ENCODE data around the gene UBQLN3.
A peak's percentile ranks its signal among the peaks of the same experiment; 100 is the strongest.

UBQLN3 gene

DNA sequence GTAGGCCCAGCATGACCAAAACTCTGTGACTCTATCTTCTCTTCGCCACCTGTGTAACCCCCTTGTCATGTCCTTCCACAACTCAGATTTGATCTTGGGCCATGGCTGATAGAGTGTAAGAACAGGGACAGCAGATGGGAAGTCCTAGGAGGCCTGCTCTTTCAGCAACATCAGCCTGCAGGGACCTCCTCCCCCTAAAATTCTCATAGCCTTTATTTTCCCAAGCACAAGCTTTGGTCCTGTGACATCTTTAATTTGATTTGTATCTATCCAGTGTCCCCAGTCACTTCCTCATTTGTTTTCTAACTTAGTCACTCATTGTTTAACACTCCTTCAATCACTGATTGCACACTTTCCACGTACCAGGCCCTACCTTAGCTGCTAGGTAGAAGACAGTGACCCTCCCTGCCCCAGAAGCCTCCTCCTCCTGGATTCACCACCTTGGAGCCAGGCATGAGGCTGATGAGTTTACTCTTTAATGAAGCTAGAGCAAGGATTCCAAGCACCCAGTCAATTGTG lies 5.3 kb downstream of the UBQLN3 start:
- DNase-seq, result no peak

DNA sequence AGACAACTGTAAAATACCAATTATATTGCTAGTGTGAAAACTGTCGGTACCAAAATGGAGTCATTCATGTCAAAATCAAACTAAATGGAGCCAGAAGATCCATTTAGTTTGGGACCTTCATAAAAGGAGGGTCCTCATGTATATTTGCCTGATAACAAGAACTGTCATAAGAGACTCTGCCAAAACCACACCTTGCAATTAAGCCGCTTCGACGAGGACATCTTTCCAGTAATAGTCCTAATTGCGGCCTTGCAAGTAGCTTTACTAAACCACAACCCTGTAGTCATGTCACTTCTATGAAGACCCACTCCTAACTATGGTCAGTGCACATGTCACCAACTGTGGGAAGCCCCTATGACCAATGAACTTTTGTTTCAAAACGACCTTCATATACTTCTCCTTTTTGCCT lies 9.4 kb downstream of the UBQLN3 start:
- no peak for DNase-seq

DNA sequence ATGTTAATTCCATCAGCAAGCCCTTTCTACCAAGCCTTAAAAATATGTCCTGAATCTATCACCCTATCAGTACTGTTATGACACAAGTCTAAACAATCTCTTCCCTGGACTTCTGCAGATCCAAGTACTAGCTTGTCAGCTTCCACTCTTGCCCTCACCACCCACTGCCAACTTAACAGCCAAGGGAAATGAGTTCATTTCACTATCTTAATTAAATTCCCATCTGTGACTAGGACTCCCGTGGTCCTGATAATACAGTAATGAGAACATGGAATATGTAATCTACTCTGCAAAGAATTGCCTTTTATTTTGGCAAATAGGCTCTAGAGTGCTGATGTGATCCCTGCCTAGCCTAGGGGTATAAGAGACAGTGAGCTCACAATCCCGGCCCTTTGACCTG lies 10.1 kb downstream of the UBQLN3 start:
- DNase-seq, result no peak

DNA sequence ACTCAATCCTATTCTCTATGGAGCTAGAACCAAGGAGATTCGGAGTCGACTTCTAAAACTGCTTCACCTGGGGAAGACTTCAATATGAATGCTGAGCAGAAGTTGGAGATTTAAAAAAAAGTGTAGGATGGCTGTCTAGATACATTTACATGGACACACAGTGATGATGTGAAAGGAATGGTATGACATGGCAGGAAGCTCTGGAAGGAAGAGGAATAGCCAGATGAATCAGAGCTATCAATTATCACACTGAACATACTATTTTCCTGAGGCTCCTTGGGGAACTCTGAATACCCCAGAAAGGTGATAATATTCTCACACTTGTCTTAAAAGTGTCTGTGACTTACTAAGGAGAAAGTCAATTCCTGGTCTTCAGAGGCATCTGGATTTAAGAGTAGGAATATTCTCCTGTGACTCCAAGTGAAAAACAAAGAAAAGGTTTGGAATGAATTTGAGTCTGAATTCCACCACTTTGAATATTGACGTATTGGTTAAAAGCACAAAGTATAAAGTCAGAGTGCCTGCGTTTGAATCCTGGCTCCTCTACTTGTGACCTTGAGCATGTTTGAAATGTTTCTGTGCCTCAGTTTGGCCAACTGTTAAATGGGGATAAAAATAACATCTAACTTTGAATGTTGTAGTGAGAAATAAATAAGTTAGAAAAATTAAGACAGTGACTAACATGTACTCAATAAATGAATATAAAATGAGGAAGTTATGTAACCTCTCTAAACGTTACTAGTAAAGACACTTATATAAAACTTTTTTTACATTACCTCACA lies 20.0 kb downstream of the UBQLN3 start:
- no peak for DNase-seq

DNA sequence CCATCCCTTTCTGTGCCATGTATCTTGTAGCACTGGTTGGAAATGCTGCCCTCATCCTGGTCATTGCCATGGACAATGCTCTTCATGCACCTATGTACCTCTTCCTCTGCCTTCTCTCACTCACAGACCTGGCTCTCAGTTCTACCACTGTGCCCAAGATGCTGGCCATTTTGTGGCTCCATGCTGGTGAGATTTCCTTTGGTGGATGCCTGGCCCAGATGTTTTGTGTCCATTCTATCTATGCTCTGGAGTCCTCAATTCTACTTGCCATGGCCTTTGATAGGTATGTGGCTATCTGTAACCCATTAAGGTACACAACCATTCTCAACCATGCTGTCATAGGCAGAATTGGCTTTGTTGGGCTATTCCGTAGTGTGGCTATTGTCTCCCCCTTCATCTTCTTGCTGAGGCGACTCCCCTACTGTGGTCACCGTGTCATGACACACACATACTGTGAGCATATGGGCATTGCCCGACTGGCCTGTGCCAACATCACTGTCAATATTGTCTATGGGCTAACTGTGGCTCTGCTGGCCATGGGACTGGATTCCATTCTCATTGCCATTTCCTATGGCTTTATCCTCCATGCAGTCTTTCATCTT lies 20.9 kb downstream of the UBQLN3 start:
- no peak for DNase-seq

DNA sequence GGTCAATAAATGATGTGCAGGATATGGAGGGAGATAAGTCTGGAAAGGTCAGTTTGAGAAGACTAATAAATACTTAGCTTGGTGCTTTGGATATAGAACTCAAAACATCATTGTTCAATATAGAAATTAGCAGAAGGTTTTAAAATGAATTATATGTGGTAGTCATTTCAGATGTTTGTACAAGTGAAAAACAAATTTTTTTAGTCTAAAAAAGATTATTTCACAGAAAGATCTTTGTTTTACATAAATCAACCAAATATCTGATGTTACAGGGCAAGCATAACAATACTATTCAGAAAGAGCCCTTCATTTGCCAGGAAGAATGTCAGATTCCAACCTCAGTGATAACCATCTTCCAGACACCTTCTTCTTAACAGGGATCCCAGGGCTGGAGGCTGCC lies 21.4 kb downstream of the UBQLN3 start, which contains the start of gene OR52D1:
Gene OR52D1, plus strand, starts transcription at position 301 of the 400 bp plus-strand sequence. Its CDS starts 22 bp downstream, at position 323.
- DNase-seq, result no peak

DNA sequence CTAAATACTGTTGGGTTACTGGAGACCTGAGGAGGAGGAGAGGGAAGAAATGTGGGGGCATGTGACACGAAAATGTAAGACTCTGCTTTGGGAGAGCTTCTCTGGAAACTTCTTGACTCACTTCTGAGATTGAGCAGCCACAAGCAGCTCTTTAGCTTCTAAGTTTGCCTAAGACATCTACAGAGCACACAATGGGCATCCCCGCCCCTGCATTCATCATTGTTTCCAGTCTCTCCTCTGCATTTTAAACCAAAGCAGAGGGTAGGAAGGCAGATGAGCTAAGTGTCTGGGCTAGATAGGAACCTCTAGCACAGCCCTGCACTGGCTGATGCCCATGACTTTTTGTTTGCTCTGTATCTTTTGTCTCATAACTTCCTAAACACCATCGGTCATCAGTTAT lies 23.3 kb downstream of the UBQLN3 start:
- no peak for DNase-seq

DNA sequence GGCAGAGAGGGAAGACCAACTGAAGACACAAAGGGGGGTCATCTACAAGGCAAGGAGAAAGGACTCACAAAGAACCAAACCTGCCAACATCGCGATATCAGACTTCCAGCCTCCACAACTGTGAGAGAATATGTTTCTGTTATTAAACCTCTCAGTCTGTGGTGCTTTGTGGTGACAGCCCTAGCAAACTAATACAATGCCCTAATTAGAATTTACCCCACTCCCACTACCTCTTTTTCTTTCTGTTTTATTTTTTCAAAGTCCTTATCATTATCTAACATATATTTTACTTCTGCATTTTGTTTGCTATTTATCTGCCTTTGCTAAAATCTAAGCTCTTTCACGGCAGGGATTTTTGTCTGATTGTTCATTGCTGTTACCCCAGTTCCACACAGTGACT lies 23.8 kb downstream of the UBQLN3 start:
- no peak for DNase-seq

DNA sequence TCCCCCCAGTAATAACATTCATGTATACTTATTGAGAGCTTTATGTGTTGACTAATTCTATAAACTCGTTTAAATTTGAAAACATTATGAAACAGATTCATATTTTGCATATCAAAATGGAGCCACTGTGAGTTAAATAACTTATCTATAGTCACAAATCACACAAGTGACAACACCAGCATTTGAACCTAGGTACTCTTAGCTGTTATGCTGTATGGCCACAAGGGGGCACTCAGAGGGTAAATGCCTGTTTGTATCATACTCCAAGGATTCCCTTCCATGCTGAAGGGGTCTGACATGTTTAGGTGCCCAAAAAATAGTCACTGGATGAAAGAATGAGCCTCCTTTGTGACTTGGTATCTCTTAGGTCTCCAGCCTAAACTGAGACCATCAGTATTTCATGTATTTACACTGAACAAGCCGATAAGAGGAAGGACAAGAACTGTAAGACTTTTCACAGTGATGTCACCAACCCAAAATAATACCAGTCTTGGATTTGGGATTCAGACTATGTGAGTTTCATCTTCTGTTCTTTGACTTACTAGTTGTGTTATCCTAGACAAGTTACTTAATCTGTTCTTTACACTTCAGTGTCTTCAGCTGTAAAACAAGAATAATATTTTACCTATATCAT lies 33.5 kb downstream of the UBQLN3 start:
- peak; percentile 87 for DNase-seq

DNA sequence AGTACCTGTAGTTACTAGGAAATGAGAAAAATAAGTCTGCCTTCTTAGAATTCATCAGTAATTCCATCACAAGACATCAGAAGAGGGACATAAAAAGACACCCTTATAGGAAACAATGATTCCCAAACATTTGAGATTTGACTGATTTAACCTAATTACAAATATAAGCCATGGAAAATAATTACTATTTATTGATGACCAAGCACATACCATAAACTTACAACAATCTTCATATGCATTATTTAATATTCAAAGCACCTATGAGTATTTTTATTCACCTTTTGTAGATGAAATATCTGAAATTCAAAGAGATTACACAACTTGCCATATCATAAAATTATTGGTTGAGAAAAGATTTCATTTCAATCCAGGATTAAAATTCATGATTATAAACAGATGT lies 35.8 kb downstream of the UBQLN3 start:
- no peak for DNase-seq

DNA sequence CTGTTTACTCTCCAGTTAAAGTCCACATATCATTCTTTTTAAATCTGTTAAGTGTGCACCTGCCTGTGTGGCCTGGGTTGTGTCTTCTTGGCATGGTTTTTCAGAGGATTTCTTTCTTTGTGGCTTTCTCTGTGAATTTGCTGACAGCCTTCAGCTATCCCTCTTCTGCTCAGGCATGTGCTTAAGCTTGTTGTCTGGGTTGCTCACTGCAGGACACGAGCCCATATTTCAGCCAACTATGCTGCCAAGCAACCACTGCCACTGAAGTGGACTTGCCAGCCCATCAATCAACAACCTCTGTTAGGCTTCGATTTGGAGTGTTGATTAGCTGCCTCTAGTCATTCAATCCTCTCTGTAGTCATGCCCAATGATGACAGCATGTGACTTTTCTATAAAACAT lies 42.2 kb downstream of the UBQLN3 start:
- DNase-seq, result no peak

DNA sequence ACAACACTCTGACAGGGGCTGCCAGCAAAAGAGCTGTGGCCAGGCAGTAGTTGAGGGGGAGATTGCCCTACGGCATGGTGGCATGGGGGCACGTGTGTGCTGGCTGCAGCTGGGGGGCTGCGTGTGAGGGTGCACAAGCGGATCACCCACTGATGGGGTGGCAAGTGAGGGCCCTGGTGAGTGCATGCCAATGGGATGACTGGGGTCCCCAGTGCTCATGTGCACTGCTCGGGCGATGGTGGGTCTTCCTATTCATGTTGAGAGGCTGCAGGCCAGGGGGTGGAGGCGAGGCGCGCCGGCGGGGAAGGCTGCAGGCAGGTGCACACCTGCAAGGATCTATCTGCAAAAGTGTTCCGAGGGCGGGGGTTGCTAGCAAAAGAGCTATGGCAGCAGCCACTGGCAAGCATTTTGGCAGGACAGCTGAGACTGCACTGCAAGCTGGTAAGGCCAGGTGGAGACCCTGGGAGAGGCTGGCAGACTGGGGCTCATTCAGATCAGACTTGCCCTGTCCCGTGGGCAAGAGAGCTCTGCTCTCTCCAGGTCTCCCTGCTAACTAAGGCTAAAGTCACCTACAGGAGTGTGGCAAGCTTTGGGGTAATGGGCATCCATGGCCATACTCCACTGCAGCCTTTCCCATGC lies 48.7 kb downstream of the UBQLN3 start:
- no peak for DNase-seq
